ENCODE data around the gene C12orf42. TPM values are rescaled to one million over a fixed set of nuclear protein-coding genes. Genes with fewer than 3 reads are reported as not detected.

C12orf42 gene
- total RNA-seq, result not detected

DNA sequence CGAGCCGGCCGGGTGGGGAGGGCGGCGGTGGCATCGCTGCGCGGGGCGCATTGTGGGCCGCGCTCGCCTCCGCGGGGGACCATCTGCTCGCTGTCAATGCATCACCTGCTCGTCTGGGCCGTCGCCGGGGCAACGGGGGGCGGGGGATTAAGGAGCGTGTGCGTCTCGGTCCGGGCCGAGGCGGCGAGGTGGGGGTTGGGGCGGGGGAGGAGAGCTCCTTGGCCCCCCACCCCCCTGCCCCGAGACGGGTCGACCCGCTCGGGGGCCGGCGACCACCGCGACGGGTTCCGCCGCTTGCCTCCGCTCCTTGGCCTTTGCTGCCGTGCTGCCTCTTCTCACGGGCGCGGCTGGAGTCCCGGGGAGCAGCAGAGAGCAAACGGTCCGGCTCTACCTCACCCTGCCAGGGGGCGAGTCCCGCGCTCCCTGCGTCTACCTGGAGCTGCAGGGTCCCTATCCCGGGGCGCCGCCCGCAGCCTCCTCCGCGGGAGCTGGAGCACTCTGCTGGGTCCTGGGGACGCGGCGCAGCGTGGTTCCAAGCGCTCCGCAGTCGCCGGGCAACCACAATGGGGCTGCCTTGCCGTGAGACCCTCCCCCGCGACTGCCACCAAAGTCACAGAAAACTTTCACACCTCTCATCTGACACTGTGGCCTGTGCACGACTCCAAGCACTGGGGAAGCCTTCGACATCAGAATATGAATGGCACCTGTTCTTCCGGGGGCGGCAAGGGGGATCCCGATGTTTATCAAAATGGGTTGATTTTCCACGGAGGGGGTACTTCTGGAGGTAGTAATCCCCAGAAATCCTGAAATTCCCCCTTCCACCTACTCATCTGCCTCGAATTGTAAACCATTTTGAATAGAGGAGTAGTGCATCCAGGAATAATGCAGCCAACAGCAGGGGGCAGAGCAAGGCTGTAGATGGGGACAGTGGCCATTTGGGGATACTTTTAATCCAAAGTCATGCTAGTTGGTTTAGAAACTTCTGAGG lies at the start of gene C12orf42:
Gene C12orf42, minus strand, starts transcription at position 500 of the 988 bp plus-strand sequence. CDS start 17,542 bp downstream, outside the sequence.
- H3K27me3 Mint-ChIP-seq, result peaks cover 30% of the 10 kb centered on the region
- intact Hi-C loops (cut with micrococcal nuclease), result loop anchor here (1.0 to 5.0 kb wide), 4 partner anchors 10 to 137 kb away; no protein-coding TSS in a partner anchor
- no peaks in the 10 kb centered on the region for H3K36me3 Mint-ChIP-seq
- peak within 1 kb of the TSS; percentile 52 for H3K4me3 Mint-ChIP-seq
- peak; percentile 67 for DNase-seq
- CTCF ChIA-PET, result interaction anchor here (1.2 to 3.4 kb wide), 2 partner anchors 9 to 53 kb away, joined by 4 to 38 read pairs; no protein-coding TSS in a partner anchor
- peaks cover 6% of the 10 kb centered on the region for H3K9me3 Mint-ChIP-seq
- peaks cover 26% of the 10 kb centered on the region for H3K4me1 Mint-ChIP-seq (ENCODE audit: low read depth)
- H3K27ac Mint-ChIP-seq, result no peak within 1 kb of the TSS
- POLR2A ChIA-PET, result no interaction called here

DNA sequence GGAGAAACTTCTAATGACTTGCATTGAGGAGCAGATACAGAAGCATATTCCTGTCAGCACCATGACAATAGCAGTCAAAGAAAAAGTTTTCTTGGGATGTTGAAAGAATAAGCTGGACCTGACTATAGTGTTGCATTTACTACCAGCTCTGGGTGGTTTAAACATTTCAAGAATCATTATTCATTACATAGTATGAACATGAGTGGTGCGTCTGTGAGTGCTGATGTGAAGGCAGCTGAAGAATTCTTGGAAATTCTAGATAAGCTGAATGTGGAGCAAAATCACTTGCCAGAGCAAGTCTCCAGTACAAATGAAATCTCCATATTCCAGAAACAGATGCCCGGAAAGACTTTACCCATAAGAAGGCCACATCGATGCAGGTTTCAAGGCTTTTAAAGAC lies 46.3 kb upstream of the C12orf42 start:
- H3K36me3 Mint-ChIP-seq, result no peaks in the 10 kb centered on the region
- ChIA-PET CTCF (interaction anchor here (2.0 kb wide), 1 partner anchor 594 kb away, joined by 9 read pairs; no protein-coding TSS in a partner anchor), POLR2A (no interaction called here)
- intact Hi-C loops (cut with micrococcal nuclease), result loop anchor here (10.0 kb wide), 1 partner anchor 1057 kb away; the partner anchor contains the start of gene IGF1
- DNase-seq, result no peak
- no peaks in the 10 kb centered on the region for H3K9me3 Mint-ChIP-seq
- peaks cover 11% of the 10 kb centered on the region for H3K4me1 Mint-ChIP-seq (ENCODE audit: low read depth)
- H3K4me3 Mint-ChIP-seq, result no peak overlapping the region
- H3K27ac Mint-ChIP-seq, result no peak overlapping the region
- peaks cover 6% of the 10 kb centered on the region for H3K27me3 Mint-ChIP-seq

DNA sequence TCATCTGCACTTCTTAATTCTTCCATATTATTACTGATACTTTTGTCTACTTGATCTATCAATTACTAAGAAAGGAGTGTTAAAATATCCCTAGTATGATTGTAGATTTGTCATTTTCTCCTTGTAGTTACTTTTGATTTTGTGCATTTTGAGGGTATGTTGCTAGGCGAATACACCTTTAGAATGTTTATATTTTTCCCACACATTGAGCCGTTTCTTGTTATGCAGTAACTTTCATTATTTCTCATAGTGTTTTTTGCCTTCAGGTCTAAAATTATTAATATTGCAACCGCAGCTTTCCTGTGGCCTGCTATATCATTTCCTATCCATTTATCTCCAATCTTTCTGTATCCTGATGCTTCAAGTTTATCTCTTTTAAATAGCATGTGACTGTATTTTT lies 44.6 kb upstream of the C12orf42 start:
- H3K4me1 Mint-ChIP-seq (ENCODE audit: low read depth), result peaks cover 11% of the 10 kb centered on the region
- intact Hi-C loops (cut with micrococcal nuclease), result loop anchor here (1.0 to 10.0 kb wide), 2 partner anchors 35 to 1056 kb away; partner anchors contain the start of gene IGF1
- no peak for DNase-seq
- H3K27me3 Mint-ChIP-seq, result no peaks in the 10 kb centered on the region
- H3K27ac Mint-ChIP-seq, result no peak overlapping the region
- ChIA-PET CTCF (no interaction called here), POLR2A (no interaction called here)
- H3K9me3 Mint-ChIP-seq, result no peaks in the 10 kb centered on the region
- H3K4me3 Mint-ChIP-seq, result no peak overlapping the region
- no peaks in the 10 kb centered on the region for H3K36me3 Mint-ChIP-seq

DNA sequence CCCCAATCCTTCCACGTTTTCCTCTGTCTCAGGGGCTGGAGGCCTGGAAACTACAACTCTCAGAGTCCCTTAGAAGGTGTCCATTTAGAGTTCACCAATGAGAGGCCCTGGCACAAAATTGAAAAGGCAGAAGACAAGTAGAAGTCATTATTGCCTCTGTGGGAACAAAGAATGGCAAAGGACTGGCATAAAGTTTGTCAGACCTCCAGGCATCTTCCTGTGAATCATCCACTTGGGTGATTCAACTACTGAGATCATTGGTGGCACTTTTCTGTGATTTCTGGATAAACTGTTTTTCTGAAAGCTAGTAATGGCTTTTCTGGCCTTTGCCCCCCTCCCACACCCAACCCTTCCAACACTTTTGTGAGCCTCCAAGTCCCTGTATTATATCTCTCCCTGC lies 42.6 kb upstream of the C12orf42 start:
- Mint-ChIP-seq H3K27me3 (peaks cover 3% of the 10 kb centered on the region), H3K36me3 (no peaks in the 10 kb centered on the region), H3K27ac (no peak overlapping the region), H3K4me3 (no peak overlapping the region), H3K4me1 (ENCODE audit: low read depth) (peaks cover 11% of the 10 kb centered on the region), H3K9me3 (no peaks in the 10 kb centered on the region)
- intact Hi-C loops (cut with micrococcal nuclease), result no loop called here
- POLR2A ChIA-PET, result no interaction called here
- CTCF ChIA-PET, result interaction anchor here (2.8 kb wide), 1 partner anchor 10 kb away, joined by 12 read pairs; no protein-coding TSS in a partner anchor
- DNase-seq, result peak; percentile 14

DNA sequence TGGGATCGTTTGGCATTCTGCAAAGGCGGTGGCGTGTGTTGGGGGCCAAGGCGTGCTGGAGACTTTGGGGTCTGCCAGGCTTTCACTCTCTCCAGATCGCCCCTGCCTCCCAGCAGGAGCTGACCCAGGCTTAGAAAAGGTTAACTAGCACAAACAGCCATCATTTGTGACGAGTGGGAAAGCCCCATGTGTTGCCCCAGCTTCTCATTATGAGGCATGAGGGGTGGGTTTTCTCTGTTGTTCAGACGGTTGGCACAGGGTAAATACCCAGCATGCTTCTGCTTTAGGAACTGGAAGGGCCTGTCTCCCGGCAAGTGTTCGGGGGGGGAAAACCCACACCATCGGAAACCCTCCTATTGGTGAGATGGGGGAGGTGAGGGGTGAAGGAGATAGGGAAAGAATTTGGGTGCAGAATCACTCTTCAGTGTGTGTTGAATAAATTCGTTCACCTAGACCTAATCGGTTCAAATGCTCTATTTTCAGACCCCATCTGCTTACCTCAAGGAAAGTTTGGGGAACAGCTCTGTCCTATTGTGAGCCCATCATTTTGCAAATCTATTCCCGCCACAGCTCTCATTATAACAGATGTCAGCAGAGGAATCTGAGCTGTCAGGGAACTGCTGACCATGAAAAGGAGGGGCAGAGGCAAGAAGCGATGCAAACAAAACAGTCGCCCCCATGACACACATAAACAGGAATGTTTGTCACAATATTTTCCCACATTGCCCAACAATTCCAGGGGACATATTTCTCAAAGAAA lies 34.7 kb upstream of the C12orf42 start:
- ChIA-PET POLR2A (no interaction called here), CTCF (interaction anchor here (0.7 to 2.9 kb wide), 2 partner anchors 18 to 1577 kb away, joined by 3 to 11 read pairs; partner anchors contain the start of gene WASHC4)
- Mint-ChIP-seq H3K9me3 (no peaks in the 10 kb centered on the region), H3K36me3 (no peaks in the 10 kb centered on the region), H3K27ac (no peak overlapping the region), H3K27me3 (peaks cover 9% of the 10 kb centered on the region), H3K4me3 (no peak overlapping the region), H3K4me1 (ENCODE audit: low read depth) (peaks cover 10% of the 10 kb centered on the region)
- peak; percentile 36 for DNase-seq
- intact Hi-C loops (cut with micrococcal nuclease), result no loop called here

DNA sequence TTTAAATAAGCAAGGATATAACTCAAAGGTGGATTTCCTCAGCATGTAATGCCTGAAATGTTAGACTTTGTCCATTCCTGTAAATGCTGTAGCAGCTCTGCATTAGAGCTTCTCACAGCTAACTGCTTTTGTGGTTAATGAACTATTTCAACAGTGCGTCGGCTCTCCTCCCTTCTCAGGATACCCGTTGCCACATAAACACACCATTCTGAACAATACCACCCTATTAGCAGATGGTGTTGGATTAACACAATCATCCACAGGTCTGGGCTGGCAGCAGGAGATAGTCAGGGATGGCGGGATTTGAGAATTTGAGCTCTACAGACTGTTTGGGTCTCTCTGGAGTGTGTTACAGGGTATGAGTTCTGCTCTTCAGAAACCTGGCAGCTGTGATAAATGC lies 33.5 kb upstream of the C12orf42 start:
- peaks cover 10% of the 10 kb centered on the region for H3K4me1 Mint-ChIP-seq (ENCODE audit: low read depth)
- ChIA-PET CTCF (interaction anchor here (2.9 kb wide), 1 partner anchor 20 kb away, joined by 11 read pairs; no protein-coding TSS in a partner anchor), POLR2A (no interaction called here)
- H3K27ac Mint-ChIP-seq, result no peak overlapping the region
- no peak for DNase-seq
- H3K36me3 Mint-ChIP-seq, result no peaks in the 10 kb centered on the region
- peaks cover 8% of the 10 kb centered on the region for H3K27me3 Mint-ChIP-seq
- no peak overlapping the region for H3K4me3 Mint-ChIP-seq
- no peaks in the 10 kb centered on the region for H3K9me3 Mint-ChIP-seq
- intact Hi-C loops (cut with micrococcal nuclease), result no loop called here

DNA sequence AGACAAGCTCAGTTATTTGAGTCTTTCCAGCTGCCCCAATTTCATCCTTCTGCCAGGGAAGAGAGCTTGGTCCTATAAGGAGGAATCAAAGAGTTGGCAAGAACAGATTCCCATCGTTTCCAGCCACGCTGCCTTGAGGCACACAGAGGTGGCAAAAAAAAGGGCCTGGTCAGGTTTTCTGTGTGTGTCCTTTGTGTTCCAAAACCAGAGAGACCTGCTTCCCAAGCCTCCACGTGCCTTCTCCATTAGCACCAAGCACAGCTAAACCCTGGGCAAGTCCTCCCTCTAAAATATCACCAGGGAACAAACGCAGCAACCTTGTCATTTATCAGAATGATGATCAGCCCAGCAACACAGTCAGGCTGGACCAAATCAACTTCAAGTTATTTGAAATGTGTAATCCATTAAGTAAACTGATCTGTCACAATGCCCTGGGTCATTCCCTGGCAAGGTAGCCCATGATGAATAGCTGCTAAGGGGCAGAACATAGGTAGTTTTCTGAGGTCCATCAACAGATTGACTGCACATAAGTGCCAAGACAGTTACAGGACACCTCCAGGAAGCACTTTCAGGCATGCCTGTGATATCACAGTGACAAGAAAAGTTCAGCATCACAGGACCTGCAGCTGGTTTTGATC lies 28.6 kb upstream of the C12orf42 start:
- CTCF ChIA-PET, result no interaction called here
- no peak overlapping the region for H3K27ac Mint-ChIP-seq
- POLR2A ChIA-PET, result interaction anchor here (0.5 kb wide), 1 partner anchor 191 kb away, joined by 3 read pairs; no protein-coding TSS in a partner anchor

DNA sequence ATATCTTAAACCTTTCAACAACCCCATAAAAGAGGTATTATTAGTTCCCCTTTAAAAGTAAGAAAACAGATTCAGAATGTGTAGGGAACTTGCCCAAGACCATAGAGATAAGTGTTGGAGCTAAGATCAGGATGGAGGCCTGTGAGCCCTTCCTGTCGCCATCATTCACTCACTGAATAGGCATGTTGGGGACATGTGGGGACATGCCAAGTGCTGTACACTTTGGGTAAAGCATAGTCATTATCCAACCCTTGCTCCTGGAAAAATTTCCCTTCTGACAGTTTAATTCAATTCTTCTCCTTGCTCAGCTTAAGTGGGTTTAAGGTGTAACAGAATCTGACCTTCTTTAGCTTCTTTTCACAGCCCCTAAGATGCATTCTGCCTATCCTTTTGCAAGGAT lies 28.0 kb upstream of the C12orf42 start:
- intact Hi-C loops (cut with micrococcal nuclease), result no loop called here
- ChIA-PET CTCF (interaction anchor here (1.3 kb wide), 1 partner anchor 25 kb away, joined by 5 read pairs; no protein-coding TSS in a partner anchor), POLR2A (no interaction called here)
- Mint-ChIP-seq H3K4me1 (ENCODE audit: low read depth) (no peaks in the 10 kb centered on the region), H3K27me3 (peaks cover 3% of the 10 kb centered on the region), H3K9me3 (no peaks in the 10 kb centered on the region), H3K27ac (no peak overlapping the region), H3K36me3 (no peaks in the 10 kb centered on the region), H3K4me3 (no peak overlapping the region)
- DNase-seq, result no peak

More for the DNA sequence above, 28.6 kb upstream of the C12orf42 start:
- H3K4me3 Mint-ChIP-seq, result no peak overlapping the region
- H3K9me3 Mint-ChIP-seq, result no peaks in the 10 kb centered on the region
- no peak for DNase-seq
- no peaks in the 10 kb centered on the region for H3K4me1 Mint-ChIP-seq (ENCODE audit: low read depth)
- no peaks in the 10 kb centered on the region for H3K36me3 Mint-ChIP-seq
- peaks cover 3% of the 10 kb centered on the region for H3K27me3 Mint-ChIP-seq
- intact Hi-C loops (cut with micrococcal nuclease), result no loop called here

DNA sequence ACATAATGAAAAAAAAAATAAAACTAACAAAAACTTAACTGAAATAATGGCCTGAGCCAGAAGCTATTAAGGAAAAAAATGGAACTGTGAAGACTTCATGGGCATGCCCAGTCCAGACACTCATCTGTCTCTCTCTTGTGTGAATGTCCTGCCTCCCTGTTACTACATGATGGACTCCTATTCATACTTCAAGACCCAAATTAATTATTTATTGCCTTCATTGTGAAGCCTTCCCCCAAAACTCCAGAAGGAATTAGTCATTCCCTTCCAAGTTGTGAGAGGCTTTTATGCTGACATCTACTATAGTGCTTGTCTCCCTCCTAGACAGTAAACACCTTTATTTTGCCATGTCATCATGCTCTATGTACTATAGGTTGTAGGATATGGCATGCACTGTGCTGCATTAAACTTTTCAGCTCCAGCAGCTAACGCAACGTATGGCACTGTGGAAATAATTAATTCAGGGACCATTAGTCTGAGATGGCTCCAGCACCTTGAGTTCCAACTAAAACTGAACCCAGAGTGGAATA lies 25.0 kb upstream of the C12orf42 start:
- Mint-ChIP-seq H3K9me3 (no peaks in the 10 kb centered on the region), H3K4me1 (ENCODE audit: low read depth) (no peaks in the 10 kb centered on the region), H3K27ac (no peak overlapping the region), H3K27me3 (peaks cover 5% of the 10 kb centered on the region), H3K36me3 (no peaks in the 10 kb centered on the region), H3K4me3 (no peak overlapping the region)
- ChIA-PET CTCF (no interaction called here), POLR2A (no interaction called here)
- DNase-seq, result no peak
- intact Hi-C loops (cut with micrococcal nuclease), result no loop called here

DNA sequence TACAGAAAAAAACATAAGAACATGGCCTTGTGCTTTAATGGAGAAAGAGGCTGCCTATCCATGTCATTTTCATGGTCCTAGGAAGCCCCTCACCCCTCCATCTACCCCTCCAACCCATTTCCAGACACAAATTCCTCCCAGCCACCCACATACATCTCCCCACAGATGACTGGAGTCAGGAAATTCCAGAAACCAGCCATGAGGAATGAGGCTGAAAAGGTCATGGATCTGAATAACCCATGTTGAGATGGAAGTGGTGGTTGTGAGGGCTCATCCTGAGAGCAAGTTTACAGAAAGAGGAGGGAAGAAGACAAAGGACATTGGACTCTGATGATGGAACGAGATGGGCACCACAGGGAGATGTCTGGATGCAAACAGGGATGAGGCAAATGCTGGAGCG lies 23.9 kb upstream of the C12orf42 start:
- H3K4me3 Mint-ChIP-seq, result no peak overlapping the region
- H3K36me3 Mint-ChIP-seq, result no peaks in the 10 kb centered on the region
- no peaks in the 10 kb centered on the region for H3K9me3 Mint-ChIP-seq
- H3K27ac Mint-ChIP-seq, result no peak overlapping the region
- intact Hi-C loops (cut with micrococcal nuclease), result no loop called here
- ChIA-PET CTCF (no interaction called here), POLR2A (no interaction called here)
- DNase-seq, result no peak
- H3K27me3 Mint-ChIP-seq, result peaks cover 4% of the 10 kb centered on the region
- H3K4me1 Mint-ChIP-seq (ENCODE audit: low read depth), result no peaks in the 10 kb centered on the region

DNA sequence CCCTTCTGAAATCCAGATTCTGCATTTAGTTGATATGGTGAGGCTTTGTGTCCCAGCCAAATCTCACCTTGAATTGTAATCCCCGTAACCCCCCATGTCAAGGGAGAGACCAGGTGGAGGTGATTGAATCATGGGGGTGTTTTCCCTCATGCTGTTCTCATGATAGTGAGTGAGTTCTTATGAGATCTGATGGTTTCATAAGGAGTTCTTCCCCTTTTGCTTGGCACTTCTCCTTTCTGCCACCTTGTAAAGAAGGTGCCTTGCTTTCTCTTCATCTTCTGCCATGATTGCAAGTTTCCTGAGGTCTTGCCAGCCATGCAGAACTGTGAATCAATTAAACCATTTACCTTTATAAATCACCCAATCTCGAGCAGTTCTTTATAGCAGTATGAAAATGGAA lies 23.1 kb upstream of the C12orf42 start:
- H3K4me1 Mint-ChIP-seq (ENCODE audit: low read depth), result peaks cover under 1% of the 10 kb centered on the region
- ChIA-PET POLR2A (no interaction called here), CTCF (no interaction called here)
- H3K27ac Mint-ChIP-seq, result no peak overlapping the region
- H3K9me3 Mint-ChIP-seq, result peaks cover 2% of the 10 kb centered on the region
- H3K4me3 Mint-ChIP-seq, result no peak overlapping the region
- H3K36me3 Mint-ChIP-seq, result no peaks in the 10 kb centered on the region
- H3K27me3 Mint-ChIP-seq, result peaks cover 4% of the 10 kb centered on the region
- no peak for DNase-seq
- intact Hi-C loops (cut with micrococcal nuclease), result no loop called here
